T47D (cell line): ENCODE data around the gene CEP295NL.
"Not testable (repeated sequence)": the region's sequence is repeated elsewhere in the genome, so short reads cannot be mapped to it uniquely, and the experiment has no call there.

Source experiments
- DNase-seq, 2 experiments: peaks; one replicate each; pipeline versions ENCODE4 v3.0.0 to v3.0.0-alpha.2; 2011 to 2012; ENCODE audit warnings: low read depth in 1 of 2, low spot score in 1 of 2
- JUND ChIP-seq: IDR thresholded peaks from 2 replicates; pipeline ENCODE4 v1.6.1; 2012; ENCODE audit warnings: low read depth
- in situ Hi-C: cut with HindIII; loops from 2 replicates; pipeline ENCODE4 v1.10.0; 2016; ENCODE audit warnings: low sequenced_read_pairs, low pct_unique_long_range_greater_than_20kb

The CEP295NL gene

DNA sequence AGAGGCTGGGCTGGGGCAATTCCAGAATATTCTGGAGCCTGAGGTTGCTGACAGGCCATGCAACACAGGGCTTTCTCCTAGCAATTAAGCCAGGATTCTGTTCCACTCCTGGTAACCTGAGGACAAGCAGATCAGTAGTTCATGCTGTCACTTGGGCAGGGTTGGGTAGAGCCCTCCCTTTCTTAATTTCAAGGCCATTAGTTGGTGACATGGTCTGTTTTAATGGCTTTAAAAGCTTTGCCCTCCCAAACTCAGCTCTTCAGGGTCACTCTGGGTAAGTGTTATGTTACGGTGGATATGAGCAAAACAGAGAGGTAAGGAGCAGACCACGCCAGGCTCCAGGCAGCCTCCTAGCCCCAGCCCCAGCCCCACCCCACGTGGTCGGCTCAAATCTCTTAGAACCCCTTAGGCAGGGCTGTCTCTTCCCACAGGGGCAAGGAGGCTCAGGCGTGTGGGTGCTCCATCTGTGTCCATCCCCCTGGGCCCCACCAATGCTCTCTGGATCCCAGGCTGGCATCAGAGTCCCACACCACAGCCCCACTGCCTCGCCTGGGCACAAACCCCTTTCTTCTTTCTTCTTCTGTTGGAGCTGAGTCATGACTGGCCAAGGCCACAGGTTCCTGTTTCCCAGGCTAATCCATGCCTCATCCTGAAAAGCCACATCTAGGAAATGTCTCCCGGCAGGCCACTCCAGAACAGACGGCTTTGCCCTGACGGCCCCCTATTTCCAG is 27.5 kb downstream of the CEP295NL start:
- no peak for DNase-seq
- TF ChIP-seq JUND, result no peak
- in situ Hi-C loops, result no loop called here

DNA sequence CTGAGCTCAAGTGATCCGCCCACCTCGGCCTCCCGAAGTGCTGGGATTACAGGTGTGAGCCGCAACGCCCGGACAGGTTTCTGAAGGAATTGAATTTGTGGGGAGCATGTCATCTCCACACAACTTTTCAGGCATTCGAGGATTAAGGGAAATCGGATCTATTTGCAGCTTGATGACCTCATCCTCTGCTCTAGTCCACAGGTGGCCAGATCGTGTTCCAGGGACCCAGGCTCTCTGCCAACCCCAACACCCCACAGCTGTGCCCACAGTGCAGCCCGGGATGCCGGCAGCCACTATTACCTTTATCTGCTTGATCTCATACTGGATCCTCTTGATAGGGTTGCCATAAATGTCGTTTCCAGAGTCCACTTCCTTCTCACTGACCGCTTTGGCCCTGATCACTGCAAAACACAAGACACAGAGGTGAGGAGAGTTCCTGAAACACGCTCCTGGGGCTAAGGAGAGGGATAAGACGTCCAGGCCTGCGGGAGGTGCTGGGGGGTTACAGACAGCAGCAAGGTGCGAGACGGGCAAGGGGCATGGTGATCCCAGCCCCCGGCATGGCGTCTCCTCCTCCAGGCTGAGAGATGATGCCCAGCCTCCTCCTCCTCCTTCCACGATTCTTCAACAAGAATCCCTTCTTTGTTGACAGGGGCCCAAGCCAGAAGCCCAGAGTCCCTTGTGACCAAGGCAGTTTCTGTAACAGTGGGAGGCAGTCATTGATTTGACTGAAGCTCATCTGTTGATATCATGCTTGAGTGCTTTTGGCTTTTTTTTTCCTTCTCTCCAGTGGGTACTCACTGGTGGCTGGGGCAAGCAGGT is 29.3 kb downstream of the CEP295NL start:
- in situ Hi-C loops, result no loop called here
- peak in 1 of 2 experiments; percentile 33 for DNase-seq
- TF ChIP-seq JUND, result no peak

DNA sequence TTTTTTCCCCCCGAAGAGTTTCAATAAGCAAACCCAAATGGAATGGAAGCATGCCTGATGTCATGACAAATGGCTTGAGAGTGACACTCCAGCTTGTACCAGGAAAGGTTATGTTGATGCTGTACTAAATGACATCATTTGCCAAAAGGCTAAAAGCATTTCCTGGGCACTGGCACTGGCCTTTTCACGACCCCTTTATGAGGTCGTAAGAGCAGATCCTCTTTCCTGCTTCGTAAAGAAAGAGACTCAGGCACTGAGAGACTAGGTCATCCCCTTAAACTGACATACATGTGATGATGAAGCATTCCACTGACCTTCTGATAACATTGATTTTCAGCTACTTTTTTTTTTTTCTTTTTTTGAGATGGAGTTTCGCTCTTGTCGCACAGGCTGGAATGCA is 30.5 kb downstream of the CEP295NL start:
- in situ Hi-C loops, result no loop called here
- DNase-seq, result no peak

DNA sequence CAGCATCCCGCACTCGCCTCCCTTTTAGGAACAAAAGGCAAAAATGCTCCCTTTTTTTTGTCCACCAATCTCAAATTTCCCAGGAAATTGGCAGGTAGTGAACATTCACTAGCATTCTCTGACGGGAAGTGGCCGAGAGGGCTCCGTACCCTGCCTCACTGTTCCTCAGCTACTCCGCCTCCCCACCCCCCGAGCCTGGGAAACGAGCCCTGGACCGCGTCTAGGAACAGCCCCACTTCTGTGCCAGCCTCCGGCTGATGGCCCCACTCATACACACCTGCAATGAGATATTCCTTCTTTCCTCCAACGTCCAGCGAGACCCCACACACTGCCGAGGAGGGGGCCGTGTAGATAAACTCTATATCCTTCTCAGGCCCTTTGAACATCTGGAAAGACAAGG is 32.4 kb downstream of the CEP295NL start:
- no peak for TF ChIP-seq JUND
- DNase-seq, result no peak
- in situ Hi-C loops, result no loop called here

More for the DNA sequence above, 30.5 kb downstream of the CEP295NL start:
- TF ChIP-seq JUND, result no peak

DNA sequence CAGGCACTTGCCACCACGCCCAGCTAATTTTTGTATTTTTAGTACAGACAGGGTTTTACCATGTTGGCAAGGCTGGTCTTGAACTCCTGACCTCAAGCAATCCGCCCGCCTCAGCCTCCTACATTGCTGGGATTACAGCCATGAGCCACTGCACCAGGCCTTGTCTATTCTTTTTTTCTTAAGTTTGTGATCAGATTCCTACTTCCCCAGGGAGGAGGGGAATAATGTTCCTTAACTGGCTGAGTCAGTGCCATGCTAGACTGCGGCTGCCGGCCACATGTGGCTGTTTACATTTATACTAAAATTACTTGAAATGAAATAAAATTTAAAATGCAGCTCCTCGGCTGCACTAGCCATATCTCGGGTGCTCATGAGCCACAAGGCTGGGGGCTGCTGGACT is 34.6 kb downstream of the CEP295NL start:
- DNase-seq, result no peak
- no peak for TF ChIP-seq JUND
- in situ Hi-C loops, result no loop called here

DNA sequence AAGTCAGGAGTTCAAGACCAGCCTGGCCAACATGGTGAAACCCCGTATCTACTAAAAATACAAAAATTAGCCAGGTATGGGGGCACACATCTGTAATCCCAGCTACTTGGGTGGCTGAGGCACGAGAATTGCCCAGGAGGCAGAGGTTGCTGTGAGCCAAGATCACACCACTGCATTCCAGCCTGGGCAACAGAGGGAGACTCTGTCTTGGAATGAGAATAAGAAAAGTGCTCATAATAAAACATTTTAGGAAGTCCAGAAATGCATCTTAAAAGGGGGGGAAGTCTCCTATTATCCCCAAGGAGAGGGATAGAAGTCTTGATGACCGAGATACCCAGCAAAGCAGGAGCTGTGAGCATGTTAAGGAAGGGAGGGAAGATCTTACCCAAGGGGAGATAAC is 36.0 kb downstream of the CEP295NL start:
- DNase-seq, in situ Hi-C loops: not testable (repeated sequence)

DNA sequence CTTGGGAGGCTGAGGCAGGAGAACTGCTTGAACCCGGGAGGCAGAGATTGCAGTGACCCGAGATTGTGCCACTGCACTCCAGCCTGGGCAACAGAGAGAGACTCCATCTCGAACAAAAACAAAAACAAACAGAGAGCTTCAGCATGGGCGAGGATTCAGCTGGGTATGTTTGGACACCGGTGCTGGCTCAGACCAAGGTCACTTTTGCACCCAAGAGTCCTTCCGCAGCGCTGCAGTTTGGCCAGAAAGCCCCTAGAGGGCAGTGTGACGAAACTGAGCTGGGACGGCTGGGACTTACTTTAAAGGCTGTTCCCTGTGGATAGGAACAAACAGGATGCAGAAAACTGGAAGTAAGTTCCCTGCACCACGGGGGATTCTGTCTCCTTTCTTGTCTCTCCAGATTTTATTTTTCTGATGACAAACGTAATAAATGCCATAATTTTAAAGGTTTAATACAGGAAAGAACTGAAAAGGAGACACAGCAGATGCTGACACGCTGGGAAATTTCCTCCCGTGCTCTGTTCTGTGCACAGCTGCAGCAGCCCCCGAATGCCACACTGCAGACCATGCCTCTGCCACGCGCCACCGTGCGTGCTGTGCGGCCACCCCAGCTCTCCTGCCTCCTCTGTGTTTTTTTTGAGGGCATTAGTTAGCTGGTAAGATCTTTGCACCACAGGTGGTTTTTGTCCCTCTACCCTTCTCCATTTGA is 37.2 kb downstream of the CEP295NL start:
- no peak for TF ChIP-seq JUND

DNA sequence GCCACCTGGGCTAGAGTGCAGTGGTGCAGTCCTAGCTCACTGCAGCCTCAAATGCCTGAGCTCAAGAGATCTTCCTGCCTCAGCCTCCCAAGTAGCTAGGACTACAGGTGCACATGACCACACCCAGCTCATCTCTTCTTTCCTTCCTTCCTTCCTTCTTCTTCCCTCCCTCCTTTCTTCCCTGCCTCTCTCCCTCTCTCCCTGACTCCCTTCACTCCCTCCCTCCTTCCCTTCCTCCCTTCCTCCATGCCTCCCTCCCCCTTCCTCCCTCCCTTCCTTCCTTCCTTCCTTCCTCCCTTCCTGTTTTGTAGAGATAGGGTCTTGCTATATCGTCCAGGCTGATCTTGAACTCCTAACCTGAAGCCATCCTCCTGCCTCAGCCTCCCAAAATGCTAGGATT is 38.9 kb downstream of the CEP295NL start:
- in situ Hi-C loops, result no loop called here

More for the DNA sequence above, 37.2 kb downstream of the CEP295NL start:
- DNase-seq, result peak; percentile 61 to 92
- in situ Hi-C loops, result no loop called here

DNA sequence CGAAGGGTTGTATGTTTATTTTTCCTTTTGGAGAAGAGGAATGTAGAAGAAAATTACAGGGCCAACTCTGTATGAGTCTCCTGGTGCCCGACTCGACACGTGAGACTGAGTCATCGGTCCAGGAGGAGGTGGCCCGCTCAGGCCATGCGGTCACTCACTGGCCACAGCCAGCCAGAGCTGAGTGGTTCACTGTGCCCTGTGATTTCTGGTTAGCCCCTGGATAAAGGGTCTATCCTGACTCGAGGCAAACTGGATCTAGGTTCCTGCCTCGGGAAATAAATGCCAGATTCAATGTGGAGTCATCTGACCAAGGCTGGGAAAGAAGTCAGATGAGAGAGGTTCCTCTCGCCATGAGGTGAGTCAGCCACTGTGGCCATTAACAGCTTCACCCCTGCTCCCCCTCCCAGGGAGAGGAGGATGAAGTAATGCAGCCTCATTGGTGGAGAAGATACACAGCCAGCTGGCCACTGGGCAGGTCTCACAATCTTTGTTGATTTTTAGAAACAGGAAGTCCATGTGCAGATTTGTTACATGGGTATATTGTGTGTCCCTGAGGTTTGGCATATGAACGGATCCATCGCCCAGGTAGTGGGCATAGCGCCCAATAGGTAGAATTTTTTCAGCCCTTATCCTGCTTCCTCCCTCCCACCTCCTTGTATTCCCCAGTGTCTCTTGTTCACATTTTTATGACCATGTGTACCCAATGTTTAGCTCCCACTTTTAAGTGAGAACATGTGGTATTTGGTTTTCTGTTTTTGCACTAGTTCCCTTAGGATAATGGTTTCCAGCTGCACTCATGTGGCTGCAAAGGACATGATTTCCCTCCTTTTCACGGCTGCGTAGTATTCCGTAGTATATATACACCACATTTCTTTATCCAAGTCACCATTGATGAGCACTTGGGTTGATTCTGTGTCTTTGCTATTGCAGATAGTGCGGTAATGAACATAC is 40.7 kb downstream of the CEP295NL start:
- no peak for DNase-seq
- in situ Hi-C loops, result no loop called here
- TF ChIP-seq JUND, result no peak

More for the DNA sequence above, 38.9 kb downstream of the CEP295NL start:
- TF ChIP-seq JUND, result no peak
- DNase-seq, result no peak

DNA sequence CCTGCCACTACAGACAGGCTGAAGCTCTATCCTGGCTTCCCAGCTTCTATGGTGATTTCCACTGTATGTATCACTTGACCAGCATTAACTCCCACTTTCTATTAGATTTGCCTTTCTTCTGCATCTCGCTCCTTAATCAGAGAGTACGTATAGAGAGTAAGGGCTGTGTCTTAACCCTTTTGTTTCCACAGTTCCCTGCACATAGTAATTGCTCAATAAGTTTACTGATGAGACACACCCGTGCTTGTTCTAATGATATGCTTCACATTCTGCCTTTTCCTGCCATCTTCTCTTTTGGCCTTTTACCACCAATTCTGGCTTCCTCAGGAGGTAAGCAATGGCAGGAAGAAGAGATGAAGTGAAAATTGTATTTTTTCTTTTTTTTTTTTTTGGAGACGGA is 41.8 kb downstream of the CEP295NL start:
- TF ChIP-seq JUND, result no peak
- in situ Hi-C loops, result no loop called here
- DNase-seq, result no peak

DNA sequence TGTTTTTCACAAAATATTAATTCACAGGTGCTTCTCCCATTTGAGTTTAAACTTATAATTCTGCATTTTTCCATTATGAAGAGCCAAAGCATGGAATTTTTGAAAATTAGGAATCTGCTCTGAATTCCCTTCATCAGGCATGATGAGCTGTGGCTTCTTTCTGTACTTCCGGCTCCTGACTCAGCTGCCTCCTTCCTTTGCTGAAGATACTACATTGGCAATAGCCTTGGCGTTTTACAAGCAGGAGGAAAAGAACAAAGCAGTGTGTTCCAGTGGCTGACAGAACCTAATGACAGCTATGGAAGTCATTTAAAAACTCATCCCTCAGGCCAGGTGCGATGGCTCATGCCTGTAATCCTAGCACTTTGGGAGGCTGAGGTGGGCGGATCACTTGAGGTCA is 44.0 kb downstream of the CEP295NL start:
- DNase-seq, result no peak
- in situ Hi-C loops, result no loop called here
- no peak for TF ChIP-seq JUND

DNA sequence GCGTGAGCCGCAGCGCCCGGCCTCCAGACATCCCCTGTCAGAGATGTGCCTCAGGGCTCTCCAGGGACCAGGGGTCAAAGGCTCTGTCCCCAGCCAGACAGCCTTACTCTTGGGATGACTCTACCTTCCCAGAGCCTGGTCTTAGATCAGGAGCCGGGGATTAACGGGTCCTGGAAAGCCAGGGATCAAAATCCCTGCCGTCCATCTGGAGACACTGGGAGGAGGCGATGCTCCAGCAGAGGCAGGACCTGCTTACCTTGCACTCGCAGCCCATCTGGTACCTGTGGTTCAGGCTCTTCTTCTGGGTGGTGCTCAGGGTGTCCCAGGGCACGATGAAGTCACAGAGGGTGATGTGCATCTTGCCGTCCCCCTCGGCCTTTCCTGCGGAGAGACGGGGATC is 45.7 kb downstream of the CEP295NL start:
- in situ Hi-C loops, result no loop called here
- no peak for DNase-seq
- no peak for TF ChIP-seq JUND
